GM21447 (cell line): ENCODE data around the gene GNG2.

Experiments
- ATAC-seq: cut with Tn5 transposase; IDR thresholded peaks from one replicate; pipeline ENCODE4 v1.9.1; 2021; ENCODE audit not compliant: unreplicated experiment

GNG2 gene

DNA sequence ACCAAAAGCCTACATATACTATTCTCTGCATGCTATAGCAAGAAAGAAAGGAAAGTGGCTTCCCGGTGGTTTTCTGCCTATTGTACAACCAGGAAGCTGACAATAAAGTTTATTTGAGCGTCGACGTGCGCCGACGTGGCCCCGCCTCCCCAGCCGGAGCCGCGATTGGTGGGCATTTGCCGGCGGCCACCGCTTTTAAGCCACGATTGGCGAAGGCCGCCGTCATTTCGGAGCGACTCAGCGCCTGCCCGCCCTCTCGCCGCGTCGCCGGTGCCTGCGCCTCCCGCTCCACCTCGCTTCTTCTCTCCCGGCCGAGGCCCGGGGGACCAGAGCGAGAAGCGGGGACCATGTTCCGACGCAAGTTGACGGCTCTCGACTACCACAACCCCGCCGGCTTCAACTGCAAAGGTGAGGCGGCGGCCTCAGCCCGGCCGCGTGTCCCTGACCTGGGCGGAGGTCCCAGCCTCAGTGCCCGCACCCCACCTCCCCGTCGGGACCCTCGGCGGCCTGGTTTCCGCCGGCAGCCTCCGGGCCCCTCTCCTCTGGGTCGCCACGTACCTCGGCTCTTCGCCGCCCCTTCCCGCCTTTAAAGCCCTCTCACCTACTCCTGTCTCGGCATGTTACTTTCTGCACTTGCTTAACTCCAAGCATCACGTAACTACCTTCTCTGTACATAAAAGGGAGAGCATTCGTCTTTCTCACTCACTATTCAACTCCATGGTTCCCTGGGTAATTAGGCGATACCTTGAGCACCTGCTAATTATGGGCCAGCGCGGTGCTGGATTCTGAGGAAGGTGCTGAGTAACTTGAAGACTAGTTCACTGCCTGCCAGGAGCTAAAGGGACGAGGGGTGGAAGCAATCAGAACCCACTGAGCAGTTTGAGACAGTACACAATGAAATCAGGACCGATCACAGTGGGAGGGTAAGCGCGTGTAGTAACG, 129.2 kb downstream of the GNG2 start, which contains the start of gene RTRAF:
Gene RTRAF, plus strand, starts transcription at position 254 of the 942 bp plus-strand sequence. Its CDS starts 94 bp downstream, at position 348.
- ATAC-seq, result peak; percentile 96

DNA sequence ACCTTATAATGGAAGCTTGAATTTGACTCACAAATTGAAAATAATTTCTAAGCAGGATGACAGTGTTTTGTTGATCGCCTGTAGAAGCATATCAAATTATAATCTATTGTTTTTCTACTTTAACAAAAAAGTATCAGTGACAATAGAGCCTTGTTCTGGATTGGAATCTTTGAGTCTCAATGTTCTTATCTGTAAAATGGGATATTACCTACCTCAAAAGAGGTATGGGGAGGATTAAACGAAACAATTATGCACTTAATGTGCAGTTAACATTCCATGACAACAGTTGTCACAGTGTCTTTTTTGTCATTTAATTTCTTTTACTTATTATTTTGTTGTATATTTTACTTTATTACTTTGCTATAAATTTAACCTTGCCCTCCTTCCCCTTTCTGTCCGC, 130.1 kb downstream of the GNG2 start:
- ATAC-seq, result no peak

DNA sequence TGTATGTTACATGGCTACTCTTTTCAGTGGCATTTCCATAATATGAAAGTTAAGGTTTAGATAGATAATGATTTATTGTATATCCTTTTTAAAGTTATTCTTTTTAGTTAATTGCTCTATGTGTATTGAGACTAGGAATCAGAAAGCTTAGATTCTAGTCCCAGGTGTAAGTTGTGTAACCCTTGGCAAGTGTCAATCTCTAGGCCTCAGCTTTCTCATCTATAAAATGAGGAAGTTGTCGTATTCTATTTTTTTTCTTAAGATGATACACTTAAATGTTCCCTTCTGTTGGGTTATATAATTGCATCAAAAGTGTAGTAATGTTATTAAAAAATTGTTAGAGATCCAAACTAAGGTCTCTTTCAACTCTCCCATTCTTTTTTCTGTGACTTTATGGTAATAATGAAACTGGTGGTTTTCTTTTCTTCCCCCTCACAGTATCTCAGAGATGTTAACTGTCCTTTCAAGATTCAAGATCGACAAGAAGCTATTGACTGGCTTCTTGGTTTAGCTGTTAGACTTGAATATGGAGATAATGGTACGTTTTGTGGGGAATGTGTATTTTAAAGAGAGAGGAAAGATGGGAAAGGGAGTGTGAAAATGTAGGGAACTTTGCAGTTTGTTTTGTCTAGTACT, 133.0 kb downstream of the GNG2 start:
- no peak for ATAC-seq

DNA sequence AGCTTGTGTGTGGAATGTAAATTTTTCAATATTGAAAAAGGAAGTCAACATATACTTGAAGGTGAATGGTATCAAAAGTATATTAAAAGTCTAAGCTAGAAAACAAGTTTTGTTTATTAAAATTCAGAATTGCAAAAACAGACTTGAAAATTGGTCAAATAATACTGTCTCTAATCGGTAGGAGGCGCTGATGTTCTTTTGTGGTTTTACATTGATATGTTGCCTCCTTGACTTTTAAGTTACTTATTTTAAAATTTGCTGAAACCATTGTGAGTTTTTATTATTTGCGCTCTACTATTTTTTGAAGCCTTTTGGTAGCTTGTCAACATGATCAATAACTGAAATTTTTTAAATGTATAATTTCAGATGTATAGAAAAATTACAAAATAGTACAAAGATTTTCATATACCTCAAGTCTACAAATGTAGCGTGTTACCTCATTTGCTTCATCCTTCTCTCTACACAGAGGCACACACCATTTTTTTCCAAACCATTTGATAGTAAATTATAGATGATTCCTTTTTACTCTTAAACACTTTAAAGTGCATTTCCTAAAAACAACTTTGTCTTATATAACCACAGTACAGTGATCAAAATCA, 135.8 kb downstream of the GNG2 start:
- no peak for ATAC-seq

DNA sequence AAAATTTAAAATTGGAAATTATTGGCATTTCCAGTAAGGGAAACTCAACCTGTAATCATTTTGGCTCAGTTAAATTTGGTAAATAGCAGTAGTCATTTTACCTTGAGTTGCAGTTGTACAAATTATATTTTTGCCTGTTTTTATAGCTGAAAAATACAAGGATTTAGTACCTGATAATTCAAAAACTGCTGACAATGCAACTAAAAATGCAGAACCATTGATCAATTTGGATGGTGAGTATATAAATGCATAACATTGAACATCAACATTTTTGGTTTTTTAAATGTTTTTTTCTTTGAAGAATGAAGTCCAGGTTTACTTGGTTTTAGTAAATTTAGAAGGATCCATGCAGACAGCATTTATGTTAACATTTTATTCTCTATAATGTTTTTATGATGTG, 137.9 kb downstream of the GNG2 start:
- ATAC-seq, result no peak

DNA sequence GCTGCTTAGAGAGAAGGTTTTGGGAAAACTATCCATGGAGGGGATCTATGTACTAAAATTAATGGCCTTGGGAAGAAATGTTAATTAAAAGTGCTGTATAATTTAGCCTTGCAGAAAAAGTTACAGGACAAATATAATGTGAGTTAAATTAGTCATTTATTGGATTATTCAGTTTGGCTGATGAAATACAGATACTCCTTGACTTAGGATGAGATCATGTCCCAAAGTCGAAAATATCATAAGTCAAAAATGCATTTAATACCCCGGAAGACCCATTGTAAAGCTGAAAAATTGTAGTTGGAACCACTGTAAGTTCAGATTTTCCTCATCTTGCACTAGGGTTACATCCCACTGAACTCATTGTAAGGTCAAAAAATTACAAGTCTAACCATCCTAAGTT, 138.7 kb downstream of the GNG2 start:
- ATAC-seq, result no peak

DNA sequence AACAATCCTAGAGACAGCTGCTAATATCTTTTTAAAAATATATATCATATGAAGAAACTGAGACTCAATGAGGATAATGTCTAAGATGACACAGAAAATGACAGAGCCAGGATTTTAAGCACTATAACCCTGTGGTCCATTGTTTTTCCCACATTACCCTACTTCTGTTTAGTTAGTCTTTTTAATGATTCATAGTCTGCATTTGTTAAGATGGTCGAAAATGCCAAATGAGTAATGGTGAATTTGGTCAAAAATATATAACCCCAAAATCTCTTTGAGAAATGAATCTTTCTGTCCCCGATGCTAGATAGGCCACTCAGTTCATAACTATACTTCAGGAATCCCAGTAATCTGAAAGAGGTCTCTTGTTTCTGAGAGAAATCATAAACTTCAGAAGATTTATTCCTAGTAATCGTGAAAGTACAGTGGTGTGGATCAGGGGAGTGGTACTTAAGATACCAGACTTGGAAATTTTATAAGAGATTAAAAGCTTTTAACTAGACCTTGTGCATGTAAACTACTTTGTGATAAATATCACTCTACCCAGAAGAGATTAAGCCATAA, 139.7 kb downstream of the GNG2 start:
- ATAC-seq, result no peak

DNA sequence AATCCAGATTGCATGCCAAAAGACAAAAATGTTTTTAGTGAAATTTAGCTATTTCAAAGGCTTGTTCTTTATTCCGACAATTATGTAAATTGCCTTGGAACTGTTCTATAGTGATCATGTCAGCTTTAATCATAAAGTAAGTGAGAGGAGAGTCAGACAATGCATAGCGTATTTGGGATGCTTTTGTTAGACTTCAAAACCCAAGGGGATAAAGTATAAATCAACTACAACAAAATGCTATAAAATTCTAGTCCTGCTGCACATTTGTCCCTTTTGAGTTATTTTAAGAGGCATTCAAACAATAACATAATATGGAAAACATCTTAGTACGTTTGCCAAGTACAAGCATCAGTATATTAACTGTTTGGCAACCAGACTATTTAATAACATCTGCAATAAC, 140.3 kb downstream of the GNG2 start:
- ATAC-seq, result no peak

DNA sequence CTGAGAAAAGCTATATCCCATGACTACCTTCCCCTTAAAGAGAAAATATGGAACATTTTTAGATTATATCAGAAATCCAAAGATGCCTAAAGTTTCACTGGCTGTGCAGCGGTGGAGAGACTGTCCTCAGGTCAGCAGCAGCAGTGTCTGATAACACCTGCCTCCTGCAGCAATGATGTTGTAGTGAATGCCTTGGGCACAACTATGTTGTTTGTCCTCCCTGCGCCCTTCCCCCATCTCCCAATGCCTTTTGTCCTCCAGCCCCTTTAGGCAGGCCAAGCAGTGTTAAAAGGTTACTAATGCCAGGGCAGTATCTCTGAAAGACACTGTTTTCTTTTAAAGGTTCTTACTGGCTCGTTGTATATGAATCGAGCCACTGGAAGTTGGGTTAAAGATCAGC, 142.1 kb downstream of the GNG2 start:
- no peak for ATAC-seq

DNA sequence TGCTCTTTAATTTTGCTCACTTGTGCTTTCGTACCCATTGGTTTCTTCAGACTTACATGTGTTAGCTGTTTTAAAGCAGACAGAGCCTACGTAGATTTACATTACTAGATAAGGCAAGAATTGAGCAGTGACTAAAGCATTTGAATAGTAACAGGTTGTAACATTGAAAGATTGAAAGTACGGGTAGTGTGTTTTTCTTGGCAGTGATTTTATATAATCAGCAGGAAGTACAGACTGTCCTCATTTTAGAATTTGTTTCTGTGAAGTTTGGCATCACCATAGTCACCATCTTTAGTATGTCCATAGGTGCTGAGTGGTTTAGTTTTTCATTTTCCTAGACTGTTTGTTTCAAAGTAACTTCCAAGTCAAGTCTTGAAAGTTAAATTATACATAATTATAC, 142.9 kb downstream of the GNG2 start:
- ATAC-seq, result no peak

DNA sequence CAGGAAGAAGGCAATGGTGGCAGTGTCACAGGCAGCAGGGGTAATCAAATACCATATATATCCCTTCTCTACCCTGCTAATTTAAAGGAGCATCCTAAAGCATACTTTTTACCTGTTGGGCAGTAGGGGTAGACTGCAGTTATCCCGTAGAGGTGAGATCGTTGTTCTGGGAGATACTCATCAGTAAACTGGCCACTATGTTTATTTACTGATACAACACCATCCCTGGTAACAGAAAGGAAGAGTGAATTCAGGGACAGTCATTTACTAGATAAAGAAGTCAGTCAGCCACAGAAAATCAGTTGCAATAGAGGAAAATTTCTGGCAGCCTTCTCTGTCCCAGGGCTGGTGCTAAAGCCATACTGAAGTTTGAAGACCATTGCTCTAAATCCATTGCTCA, 145.2 kb downstream of the GNG2 start:
- no peak for ATAC-seq

DNA sequence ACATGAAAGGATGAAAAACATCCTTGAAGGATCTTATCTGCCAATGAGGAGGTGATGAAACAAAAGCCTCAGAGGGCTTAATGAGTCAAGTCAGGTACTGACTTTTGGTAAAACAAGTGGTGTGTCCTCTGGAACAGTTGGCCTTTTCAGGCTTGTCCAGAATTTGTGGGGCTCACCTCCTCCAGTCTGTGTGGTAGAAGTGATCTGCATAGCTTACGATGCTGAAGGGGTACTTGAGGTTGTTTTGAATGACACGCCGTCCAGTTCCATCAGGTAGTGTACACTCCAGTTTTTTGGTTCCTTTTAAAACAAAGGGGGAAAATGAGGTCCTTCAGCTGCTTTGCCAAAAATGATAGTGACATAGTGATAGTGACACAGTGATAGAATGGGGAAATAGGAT, 145.9 kb downstream of the GNG2 start:
- no peak for ATAC-seq

DNA sequence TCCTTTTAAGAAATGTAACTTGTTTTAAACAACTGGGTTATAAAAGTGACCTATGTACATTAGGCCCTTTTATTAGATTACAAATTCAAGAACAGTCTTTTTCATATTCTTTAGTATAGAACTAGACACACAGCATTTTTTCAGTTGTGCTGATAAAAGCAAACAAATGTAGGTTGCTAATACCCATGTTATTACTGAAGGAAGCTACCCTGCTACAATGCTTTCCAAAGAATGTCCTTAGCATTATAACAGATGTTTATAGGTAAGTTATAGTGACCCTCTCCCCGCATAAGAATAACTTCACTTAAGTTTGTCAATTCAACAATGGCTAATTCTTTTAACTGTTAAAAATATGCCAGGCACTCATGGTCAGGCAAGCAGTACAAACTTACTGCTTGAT, 146.8 kb downstream of the GNG2 start:
- ATAC-seq, result no peak

DNA sequence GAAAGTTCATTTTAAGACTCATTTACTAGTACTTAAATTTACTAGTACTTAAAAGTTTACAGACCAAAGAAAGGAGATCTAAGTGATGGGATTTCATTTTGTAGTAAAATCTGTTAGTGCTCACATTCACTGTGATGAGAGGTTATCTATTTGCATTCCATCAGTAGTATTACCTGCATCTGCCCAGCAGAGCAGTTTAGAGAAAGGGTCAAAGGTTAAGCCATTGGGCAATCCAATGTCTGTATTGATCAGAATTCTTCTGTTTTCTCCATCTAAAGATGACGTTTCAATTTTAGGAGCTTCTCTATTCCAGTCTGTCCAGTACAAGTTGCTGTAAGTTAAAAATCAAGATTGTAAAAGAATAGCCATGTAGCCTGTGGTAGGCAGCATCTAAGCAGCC, 147.2 kb downstream of the GNG2 start:
- ATAC-seq, result no peak

DNA sequence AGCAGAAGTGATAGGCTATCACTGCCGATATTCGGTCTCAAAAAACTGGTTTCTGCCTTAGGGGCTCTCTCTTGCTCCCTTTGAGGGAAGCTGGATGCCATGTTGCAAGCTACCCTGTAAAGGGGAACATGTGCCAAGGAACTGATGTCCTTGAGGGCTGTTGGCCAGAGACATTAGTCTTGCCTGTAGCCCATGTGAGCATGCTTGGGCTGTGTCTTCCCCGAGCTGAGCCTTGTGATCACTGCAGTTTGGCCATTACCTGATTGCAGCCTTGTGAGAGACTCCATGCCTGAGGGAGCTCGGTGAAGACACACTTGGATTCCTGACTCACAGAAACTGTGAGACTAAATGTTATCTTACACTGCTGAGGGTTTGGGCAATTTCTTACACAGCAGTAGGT, 147.7 kb downstream of the GNG2 start:
- no peak for ATAC-seq

DNA sequence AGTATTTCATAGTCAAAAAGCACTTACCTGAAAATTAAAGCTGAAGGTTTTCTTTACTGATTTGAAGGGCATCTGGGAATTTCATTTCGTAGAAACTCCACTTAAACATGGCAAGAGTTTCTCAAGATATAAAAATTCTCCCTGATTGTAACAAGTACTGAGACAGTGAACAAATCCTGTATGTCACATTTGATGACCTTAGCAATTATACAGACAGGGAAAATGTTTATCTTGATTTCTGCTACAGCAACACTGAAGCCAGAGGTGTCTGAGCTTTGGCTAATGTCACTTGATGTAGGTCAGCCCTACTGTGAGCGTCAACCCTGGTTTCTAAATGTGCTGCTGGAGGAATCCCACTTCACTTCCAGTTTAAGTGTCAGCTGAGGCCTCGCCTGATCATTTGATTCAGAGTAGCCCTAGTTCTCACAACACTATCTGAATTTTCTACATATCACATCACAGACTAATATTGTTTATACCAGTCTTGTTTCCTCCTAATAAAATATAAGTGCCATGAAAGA, 149.8 kb downstream of the GNG2 start:
- no peak for ATAC-seq

DNA sequence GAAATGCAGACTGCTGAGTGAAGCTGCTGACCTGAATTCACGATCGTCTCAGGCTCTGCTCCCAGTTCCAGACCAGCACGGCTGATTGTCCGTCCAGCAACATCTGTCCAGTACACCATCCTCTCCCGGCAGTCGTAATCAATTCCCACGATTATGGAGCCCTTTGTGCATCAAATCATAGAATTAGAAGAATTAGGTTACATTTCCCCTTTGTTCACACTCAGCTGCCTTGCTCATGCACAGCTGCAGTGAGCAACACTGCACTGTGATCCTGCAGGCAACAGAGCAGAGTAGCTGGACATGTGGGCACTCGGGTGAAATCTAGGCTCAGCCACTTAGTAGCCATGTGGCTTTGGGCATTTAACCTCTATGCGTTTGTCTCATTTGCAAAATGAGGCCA, 151.1 kb downstream of the GNG2 start:
- ATAC-seq, result no peak

DNA sequence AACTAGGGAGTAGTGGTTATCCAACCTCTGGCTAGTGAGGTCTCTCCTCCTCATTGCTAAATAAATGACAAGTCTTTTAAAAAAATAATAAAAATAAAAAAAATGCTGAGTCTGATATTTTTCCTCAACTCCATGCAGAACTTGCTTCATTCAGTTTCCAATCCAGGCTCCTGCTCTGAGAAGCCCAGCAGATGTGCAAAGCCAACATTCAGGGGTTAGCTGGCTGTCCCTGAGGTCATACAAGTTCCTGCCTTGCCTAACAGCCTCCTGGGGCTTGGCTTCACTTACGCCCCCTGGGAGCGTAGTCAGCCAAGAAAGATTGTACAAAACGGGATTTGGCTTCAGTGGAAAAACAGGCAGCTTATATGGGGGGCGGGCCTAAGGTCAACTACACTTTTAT, 152.2 kb downstream of the GNG2 start:
- no peak for ATAC-seq

DNA sequence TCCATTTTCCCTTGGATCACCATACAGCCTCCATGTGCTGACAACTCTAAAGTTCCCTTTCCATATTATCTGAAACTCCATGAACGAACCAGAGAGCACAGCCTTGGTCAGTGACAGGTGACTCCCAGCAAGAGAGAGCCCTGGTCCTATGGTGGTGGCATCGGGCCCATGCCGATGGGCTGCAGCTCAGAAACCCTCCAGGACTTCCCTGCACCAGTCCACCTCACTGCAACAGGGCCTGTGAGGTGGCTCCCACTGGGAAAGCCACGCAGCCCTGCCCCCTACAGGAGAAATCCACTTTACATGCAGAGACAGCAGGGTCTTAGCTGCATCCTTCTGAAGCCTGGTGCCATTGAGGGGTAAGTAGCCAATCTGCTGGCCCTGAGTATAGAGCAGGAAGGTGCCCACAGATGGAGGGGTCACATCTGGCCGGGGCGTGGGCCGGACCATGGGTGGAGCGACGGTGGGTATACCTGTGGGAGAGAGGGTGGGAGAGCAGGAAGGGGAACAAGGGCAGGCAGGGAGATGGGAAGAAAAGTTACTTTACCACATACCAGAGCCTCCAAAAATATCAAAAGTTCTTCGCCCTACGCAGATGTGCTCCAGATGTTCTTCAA, 153.7 kb downstream of the GNG2 start:
- ATAC-seq, result no peak

DNA sequence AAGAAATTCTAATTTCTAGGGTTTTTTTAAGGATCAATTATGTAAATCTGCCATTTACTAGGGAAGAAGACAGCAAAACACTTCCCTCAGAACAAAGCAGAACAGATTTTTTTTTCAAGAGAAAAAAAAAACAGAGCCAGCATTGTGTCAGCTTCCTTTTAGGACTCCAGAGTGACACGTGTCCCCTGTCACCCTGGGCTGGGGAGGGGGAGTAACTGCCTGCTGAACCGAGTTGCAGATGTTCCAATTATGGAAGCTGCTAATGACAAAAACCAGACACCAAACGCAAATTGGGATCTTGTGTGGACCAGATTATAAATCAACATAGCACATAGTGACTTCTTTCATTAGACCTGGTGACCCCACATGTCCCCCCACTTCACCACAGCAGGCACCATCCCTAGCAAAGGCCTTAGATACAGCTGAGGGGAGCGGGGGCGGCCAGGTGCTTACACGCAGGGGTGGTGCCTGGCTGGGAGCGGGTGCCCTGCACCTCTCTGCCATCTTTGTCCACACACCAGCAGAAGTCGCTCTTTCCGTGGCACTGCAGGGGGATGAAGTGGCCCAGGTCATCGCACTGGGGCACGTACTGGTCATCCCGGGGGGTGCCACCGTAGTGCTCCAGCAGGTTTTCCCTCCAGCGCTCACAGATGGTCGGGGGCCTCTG, 154.3 kb downstream of the GNG2 start:
- no peak for ATAC-seq
